Measurements from ENCODE around the gene DCC. TPM values are rescaled to one million over a fixed set of nuclear protein-coding genes. Genes with fewer than 3 reads are reported as not detected.

Gene DCC
- total RNA-seq, 1 experiment from 2014 or later, result 0.72 TPM

DNA sequence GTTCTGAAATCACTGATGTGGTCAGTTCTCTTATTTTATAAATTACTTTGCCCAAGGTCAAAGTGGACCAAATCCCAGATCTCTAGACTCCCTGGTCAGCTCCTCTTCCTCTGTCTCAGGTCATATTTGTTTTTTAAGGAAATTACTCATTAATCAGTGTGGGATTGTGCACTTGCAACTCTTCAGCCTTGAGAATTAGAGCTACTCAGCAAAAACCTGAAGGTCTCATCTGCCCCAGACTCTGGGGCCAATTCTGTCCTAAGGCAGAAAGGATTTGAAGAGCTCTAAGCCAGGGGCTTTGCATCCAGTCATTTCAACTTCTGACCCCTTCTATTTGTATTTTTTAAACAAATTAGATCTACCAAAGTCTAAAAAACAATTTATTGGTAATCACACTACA, 17.7 kb upstream of the DCC start:
- no peaks in the 10 kb centered on the region for H3K36me3 Mint-ChIP-seq
- H3K27ac Mint-ChIP-seq, result no peak overlapping the region
- no peak for ATAC-seq
- H3K9me3 Mint-ChIP-seq, result no peaks in the 10 kb centered on the region
- DNase-seq (ENCODE audit: low spot score), result no peak
- ChIA-PET POLR2A (no interaction called here), CTCF (no interaction called here)
- no peaks in the 10 kb centered on the region for H3K27me3 Mint-ChIP-seq (ENCODE audit: low read depth)
- no peak overlapping the region for H3K4me3 Mint-ChIP-seq
- peaks cover 27% of the 10 kb centered on the region for H3K4me1 Mint-ChIP-seq
- TF ChIP-seq ZNF281 (CRISPR knock-in tag; IDR thresholded peaks at IDR 0.05) (no peak), JUN (CRISPR knock-in tag; IDR thresholded peaks at IDR 0.05) (no peak), EMX1 (CRISPR knock-in tag; IDR thresholded peaks at IDR 0.05) (no peak), AR (CRISPR knock-in tag; IDR thresholded peaks at IDR 0.05) (no peak), NR1H2 (CRISPR knock-in tag; IDR thresholded peaks at IDR 0.05) (no peak), FOXK1 (CRISPR knock-in tag; IDR thresholded peaks at IDR 0.05) (no peak), ZNF138 (CRISPR knock-in tag; conservative IDR thresholded peaks at IDR 0.05) (no peak), ZNF219 (CRISPR knock-in tag; IDR thresholded peaks at IDR 0.05; ENCODE audit: borderline replicate concordance) (no peak), ZNF263 (CRISPR knock-in tag; IDR thresholded peaks at IDR 0.05; ENCODE audit: low read depth) (no peak), E2F1 (CRISPR knock-in tag; IDR thresholded peaks at IDR 0.05) (no peak), FOXP1 (CRISPR knock-in tag; IDR thresholded peaks at IDR 0.05; ENCODE audit: borderline replicate concordance) (no peak), PRRX2 (CRISPR knock-in tag; IDR thresholded peaks at IDR 0.05) (no peak), ZNF423 (CRISPR knock-in tag; IDR thresholded peaks at IDR 0.05) (no peak)

- ChIA-PET CTCF (interaction anchor here (0.9 kb wide), 1 partner anchor 16 kb away, joined by 3 read pairs; the partner anchor contains the start of gene DCC), POLR2A (no interaction called here)
- H3K27me3 Mint-ChIP-seq (ENCODE audit: low read depth), result no peaks in the 10 kb centered on the region
- H3K27ac Mint-ChIP-seq, result 0 out of 2 replicates have a peak overlapping the region, but pooled peaks have one; percentile 5
- no peaks in the 10 kb centered on the region for H3K36me3 Mint-ChIP-seq
- no peaks in the 10 kb centered on the region for H3K9me3 Mint-ChIP-seq
- peaks cover 27% of the 10 kb centered on the region for H3K4me1 Mint-ChIP-seq
- ATAC-seq (peak; percentile 88), DNase-seq (ENCODE audit: low spot score) (no peak)
- no peak overlapping the region for H3K4me3 Mint-ChIP-seq
- TF ChIP-seq, protein P1, sequence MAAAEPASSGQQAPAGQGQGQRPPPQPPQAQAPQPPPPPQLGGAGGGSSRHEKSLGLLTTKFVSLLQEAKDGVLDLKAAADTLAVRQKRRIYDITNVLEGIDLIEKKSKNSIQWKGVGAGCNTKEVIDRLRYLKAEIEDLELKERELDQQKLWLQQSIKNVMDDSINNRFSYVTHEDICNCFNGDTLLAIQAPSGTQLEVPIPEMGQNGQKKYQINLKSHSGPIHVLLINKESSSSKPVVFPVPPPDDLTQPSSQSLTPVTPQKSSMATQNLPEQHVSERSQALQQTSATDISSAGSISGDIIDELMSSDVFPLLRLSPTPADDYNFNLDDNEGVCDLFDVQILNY (CRISPR knock-in tag; IDR thresholded peaks at IDR 0.05), result no peak
- TF ChIP-seq NR1H2 (CRISPR knock-in tag; IDR thresholded peaks at IDR 0.05), result no peak
- TF ChIP-seq, protein P2, sequence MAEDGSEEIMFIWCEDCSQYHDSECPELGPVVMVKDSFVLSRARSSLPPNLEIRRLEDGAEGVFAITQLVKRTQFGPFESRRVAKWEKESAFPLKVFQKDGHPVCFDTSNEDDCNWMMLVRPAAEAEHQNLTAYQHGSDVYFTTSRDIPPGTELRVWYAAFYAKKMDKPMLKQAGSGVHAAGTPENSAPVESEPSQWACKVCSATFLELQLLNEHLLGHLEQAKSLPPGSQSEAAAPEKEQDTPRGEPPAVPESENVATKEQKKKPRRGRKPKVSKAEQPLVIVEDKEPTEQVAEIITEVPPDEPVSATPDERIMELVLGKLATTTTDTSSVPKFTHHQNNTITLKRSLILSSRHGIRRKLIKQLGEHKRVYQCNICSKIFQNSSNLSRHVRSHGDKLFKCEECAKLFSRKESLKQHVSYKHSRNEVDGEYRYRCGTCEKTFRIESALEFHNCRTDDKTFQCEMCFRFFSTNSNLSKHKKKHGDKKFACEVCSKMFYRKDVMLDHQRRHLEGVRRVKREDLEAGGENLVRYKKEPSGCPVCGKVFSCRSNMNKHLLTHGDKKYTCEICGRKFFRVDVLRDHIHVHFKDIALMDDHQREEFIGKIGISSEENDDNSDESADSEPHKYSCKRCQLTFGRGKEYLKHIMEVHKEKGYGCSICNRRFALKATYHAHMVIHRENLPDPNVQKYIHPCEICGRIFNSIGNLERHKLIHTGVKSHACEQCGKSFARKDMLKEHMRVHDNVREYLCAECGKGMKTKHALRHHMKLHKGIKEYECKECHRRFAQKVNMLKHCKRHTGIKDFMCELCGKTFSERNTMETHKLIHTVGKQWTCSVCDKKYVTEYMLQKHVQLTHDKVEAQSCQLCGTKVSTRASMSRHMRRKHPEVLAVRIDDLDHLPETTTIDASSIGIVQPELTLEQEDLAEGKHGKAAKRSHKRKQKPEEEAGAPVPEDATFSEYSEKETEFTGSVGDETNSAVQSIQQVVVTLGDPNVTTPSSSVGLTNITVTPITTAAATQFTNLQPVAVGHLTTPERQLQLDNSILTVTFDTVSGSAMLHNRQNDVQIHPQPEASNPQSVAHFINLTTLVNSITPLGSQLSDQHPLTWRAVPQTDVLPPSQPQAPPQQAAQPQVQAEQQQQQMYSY (CRISPR knock-in tag; IDR thresholded peaks at IDR 0.05), result no peak
- TF ChIP-seq, protein P3, sequence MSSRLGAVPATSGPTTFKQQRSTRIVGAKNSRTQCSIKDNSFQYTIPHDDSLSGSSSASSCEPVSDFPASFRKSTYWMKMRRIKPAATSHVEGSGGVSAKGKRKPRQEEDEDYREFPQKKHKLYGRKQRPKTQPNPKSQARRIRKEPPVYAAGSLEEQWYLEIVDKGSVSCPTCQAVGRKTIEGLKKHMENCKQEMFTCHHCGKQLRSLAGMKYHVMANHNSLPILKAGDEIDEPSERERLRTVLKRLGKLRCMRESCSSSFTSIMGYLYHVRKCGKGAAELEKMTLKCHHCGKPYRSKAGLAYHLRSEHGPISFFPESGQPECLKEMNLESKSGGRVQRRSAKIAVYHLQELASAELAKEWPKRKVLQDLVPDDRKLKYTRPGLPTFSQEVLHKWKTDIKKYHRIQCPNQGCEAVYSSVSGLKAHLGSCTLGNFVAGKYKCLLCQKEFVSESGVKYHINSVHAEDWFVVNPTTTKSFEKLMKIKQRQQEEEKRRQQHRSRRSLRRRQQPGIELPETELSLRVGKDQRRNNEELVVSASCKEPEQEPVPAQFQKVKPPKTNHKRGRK (CRISPR knock-in tag; IDR thresholded peaks at IDR 0.05; ENCODE audit: borderline replicate concordance), result no peak
- TF ChIP-seq, protein P4, sequence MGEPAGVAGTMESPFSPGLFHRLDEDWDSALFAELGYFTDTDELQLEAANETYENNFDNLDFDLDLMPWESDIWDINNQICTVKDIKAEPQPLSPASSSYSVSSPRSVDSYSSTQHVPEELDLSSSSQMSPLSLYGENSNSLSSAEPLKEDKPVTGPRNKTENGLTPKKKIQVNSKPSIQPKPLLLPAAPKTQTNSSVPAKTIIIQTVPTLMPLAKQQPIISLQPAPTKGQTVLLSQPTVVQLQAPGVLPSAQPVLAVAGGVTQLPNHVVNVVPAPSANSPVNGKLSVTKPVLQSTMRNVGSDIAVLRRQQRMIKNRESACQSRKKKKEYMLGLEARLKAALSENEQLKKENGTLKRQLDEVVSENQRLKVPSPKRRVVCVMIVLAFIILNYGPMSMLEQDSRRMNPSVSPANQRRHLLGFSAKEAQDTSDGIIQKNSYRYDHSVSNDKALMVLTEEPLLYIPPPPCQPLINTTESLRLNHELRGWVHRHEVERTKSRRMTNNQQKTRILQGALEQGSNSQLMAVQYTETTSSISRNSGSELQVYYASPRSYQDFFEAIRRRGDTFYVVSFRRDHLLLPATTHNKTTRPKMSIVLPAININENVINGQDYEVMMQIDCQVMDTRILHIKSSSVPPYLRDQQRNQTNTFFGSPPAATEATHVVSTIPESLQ (CRISPR knock-in tag; IDR thresholded peaks at IDR 0.05), result no peak
- TF ChIP-seq NFE2L1 (CRISPR knock-in tag; IDR thresholded peaks at IDR 0.05), result no peak
- no peak for TF ChIP-seq ZNF671 (CRISPR knock-in tag; IDR thresholded peaks at IDR 0.05)
- TF ChIP-seq KAT7 (CRISPR knock-in tag; IDR thresholded peaks at IDR 0.05; ENCODE audit: borderline replicate concordance), result no peak
Measured at GRCh38 chr18:52323802-52324201, 16.2 kb upstream of the DCC start.
